Neural progenitor cell (in vitro differentiated cells): ENCODE data around the gene MFAP5. TPM values are rescaled to one million over a fixed set of nuclear protein-coding genes. Genes with fewer than 3 reads are reported as not detected.

ENCODE experiments used
- DNase-seq: peaks from one replicate; pipeline ENCODE4 v3.0.0-alpha.2; 2016; ENCODE audit warnings: low spot score
- H2AFZ ChIP-seq: fragments of 200-600 bp; sonication (generic); replicated peaks from 2 replicates; pipeline ENCODE4 v1.6.1; 2016; ENCODE audit warnings: antibody characterized with exemption
- H3F3A ChIP-seq: fragments of 200-600 bp; sonication (generic); 2 replicates; pipeline ENCODE4 v1.6.1; 2016; ENCODE audit warnings: antibody characterized with exemption, low read depth
- H3K27ac ChIP-seq: fragments of 200-600 bp; sonication (generic); 2 replicates; pipeline ENCODE4 v1.5.1; 2016; ENCODE audit warnings: mild to moderate bottlenecking
- H3K27me3 ChIP-seq: fragments of 200-600 bp; sonication (generic); 2 replicates; pipeline ENCODE4 v1.6.1; 2016; ENCODE audit warnings: mild to moderate bottlenecking, moderate library complexity
- H3K36me3 ChIP-seq: fragments of 200-600 bp; sonication (generic); 2 replicates; pipeline ENCODE4 v1.5.1; 2016
- H3K4me1 ChIP-seq: fragments of 200-600 bp; sonication (generic); 2 replicates; pipeline ENCODE4 v1.6.1; 2016; ENCODE audit warnings: mixed run types
- H3K4me2 ChIP-seq: fragments of 200-600 bp; sonication (generic); 2 replicates; pipeline ENCODE4 v1.6.1; 2016
- H3K4me3 ChIP-seq: fragments of 200-600 bp; sonication (generic); 2 replicates; pipeline ENCODE4 v1.5.1; 2016
- H3K79me2 ChIP-seq: fragments of 200-600 bp; sonication (generic); 2 replicates; pipeline ENCODE4 v1.6.1; 2016; ENCODE audit warnings: low read depth
- H3K9ac ChIP-seq: fragments of 200-600 bp; sonication (generic); 2 replicates; pipeline ENCODE4 v1.6.1; 2016
- H3K9me3 ChIP-seq: fragments of 200-600 bp; sonication (generic); 2 replicates; pipeline ENCODE4 v1.5.1; 2016; ENCODE audit warnings: low read depth
- H4K20me1 ChIP-seq: fragments of 200-600 bp; sonication (generic); 2 replicates; pipeline ENCODE4 v1.6.1; 2016; ENCODE audit warnings: low read depth
- H3K27ac Mint-ChIP-seq: 3 replicates; pipeline ENCODE4 v1.8.0; 2021; ENCODE audit warnings: mixed read lengths
- H3K27me3 Mint-ChIP-seq: 2 replicates; pipeline ENCODE4 v1.8.0; 2022; ENCODE audit warnings: low read depth, mild to moderate bottlenecking, inconsistent platforms, moderate library complexity, mixed read lengths; ENCODE audit not compliant: insufficient read depth
- H3K36me3 Mint-ChIP-seq: 3 replicates; pipeline ENCODE4 v1.8.0; 2021; ENCODE audit warnings: mixed read lengths
- H3K4me1 Mint-ChIP-seq: 3 replicates; pipeline ENCODE4 v1.8.0; 2021; ENCODE audit warnings: mixed read lengths
- H3K4me3 Mint-ChIP-seq: 3 replicates; pipeline ENCODE4 v1.8.0; 2021; ENCODE audit warnings: mild to moderate bottlenecking, moderate library complexity, mixed read lengths
- H3K9me3 Mint-ChIP-seq: 3 replicates; pipeline ENCODE4 v1.8.0; 2020; ENCODE audit warnings: mixed read lengths
- EZH2 ChIP-seq: fragments of 200-600 bp; sonication (generic); IDR thresholded peaks from 2 replicates; pipeline ENCODE4 v1.6.1; 2017; ENCODE audit warnings: antibody characterized with exemption, mild to moderate bottlenecking, moderate library complexity
- EZH2phosphoT487 ChIP-seq: fragments of 200-600 bp; sonication (generic); IDR thresholded peaks from 2 replicates; pipeline ENCODE4 v1.6.1; 2017; ENCODE audit warnings: antibody characterized with exemption
- total RNA-seq: library from RNA; depleted of rRNA; stranded (reverse); fragments of >200 nt; gene quantifications from 2 replicates; pipeline ENCODE4 v1.2.3, GENCODE V29; 2015; ENCODE audit warnings: low replicate concordance
- TF ChIP-seq, protein P1 (sequence below): fragments of 200-600 bp; sonication (generic); IDR thresholded peaks from 2 replicates; pipeline ENCODE4 v1.5.1; 2017; ENCODE audit warnings: antibody characterized with exemption, mild to moderate bottlenecking

The MFAP5 gene
- total RNA-seq, 1 donor from 2014 or later: not detected

DNA sequence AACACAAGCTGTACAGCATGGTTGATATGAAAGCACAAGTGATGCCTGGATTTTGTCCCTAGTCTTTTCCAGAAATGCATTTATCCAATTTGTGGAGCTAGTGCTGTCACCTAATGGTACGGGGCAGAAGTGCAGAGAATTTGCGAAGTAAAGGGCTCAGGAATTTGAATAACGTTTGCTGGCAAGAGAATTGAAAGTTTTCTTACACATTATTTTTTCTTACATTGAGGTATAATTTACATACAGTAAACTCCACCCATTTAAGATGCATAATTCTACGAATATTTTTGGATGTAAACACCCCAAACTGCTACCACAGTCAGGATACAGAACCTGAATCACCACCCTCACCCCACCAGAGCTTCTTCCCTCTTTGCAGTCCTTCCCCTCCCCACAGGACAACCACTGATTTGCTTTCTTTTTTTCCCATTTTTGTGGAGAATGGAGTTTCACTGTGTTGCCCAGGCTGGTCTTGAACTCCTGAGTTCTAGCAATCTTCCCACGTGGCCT, 53.5 kb downstream of the MFAP5 start:
- Mint-ChIP-seq H3K4me1 (peaks cover 8% of the 10 kb centered on the region), H3K27ac (no peak overlapping the region), H3K27me3 (no peaks in the 10 kb centered on the region), H3K4me3 (no peak overlapping the region), H3K9me3 (no peaks in the 10 kb centered on the region), H3K36me3 (no peaks in the 10 kb centered on the region)
- peak; percentile 56 for DNase-seq
- H4K20me1 ChIP-seq: no peaks in the 10 kb centered on the region
- peak overlapping the region; percentile 59 for H2AFZ ChIP-seq
- no peak overlapping the region for H3K27ac ChIP-seq
- H3K4me1 ChIP-seq: peaks cover 5% of the 10 kb centered on the region
- no peak overlapping the region for H3K4me2 ChIP-seq
- H3K36me3 ChIP-seq: no peaks in the 10 kb centered on the region
- H3K4me3 ChIP-seq: no peak overlapping the region
- no peaks in the 10 kb centered on the region for H3F3A ChIP-seq
- no peak for TF ChIP-seq EZH2phosphoT487
- TF ChIP-seq, protein P1, sequence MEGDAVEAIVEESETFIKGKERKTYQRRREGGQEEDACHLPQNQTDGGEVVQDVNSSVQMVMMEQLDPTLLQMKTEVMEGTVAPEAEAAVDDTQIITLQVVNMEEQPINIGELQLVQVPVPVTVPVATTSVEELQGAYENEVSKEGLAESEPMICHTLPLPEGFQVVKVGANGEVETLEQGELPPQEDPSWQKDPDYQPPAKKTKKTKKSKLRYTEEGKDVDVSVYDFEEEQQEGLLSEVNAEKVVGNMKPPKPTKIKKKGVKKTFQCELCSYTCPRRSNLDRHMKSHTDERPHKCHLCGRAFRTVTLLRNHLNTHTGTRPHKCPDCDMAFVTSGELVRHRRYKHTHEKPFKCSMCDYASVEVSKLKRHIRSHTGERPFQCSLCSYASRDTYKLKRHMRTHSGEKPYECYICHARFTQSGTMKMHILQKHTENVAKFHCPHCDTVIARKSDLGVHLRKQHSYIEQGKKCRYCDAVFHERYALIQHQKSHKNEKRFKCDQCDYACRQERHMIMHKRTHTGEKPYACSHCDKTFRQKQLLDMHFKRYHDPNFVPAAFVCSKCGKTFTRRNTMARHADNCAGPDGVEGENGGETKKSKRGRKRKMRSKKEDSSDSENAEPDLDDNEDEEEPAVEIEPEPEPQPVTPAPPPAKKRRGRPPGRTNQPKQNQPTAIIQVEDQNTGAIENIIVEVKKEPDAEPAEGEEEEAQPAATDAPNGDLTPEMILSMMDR: peak; percentile 76
- no peaks in the 10 kb centered on the region for H3K27me3 ChIP-seq
- H3K9me3 ChIP-seq: no peaks in the 10 kb centered on the region
- H3K9ac ChIP-seq: no peak overlapping the region
- no peaks in the 10 kb centered on the region for H3K79me2 ChIP-seq

DNA sequence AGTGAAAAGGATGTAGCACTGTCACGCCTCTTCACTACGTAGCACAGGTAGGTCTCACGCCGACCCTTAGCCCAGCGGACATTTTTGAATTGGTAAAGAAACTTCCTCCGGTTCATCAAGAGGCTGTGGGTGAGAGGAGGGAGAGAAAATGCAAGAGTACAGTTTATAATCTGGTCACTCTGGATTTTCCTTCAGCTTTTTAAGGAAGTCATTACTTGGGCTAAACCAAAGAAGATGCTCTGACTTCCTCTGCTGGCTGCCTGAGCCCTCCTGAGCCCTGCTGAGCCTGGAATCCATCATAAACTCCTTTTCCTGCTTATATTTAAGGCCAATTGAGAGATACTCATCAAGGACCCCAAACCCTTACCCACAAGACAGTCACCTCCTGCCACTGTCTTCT, 55.7 kb downstream of the MFAP5 start:
- Histone ChIP-seq H3K4me1 (peaks cover 5% of the 10 kb centered on the region), H3K79me2 (no peaks in the 10 kb centered on the region), H3K4me3 (no peak overlapping the region), H3F3A (no peaks in the 10 kb centered on the region), H3K4me2 (no peak overlapping the region), H3K36me3 (no peaks in the 10 kb centered on the region), H2AFZ (peak overlapping the region; percentile 50), H3K9me3 (no peaks in the 10 kb centered on the region), H3K9ac (no peak overlapping the region), H3K27me3 (no peaks in the 10 kb centered on the region), H4K20me1 (no peaks in the 10 kb centered on the region), H3K27ac (no peak overlapping the region)
- Mint-ChIP-seq H3K27ac (no peak overlapping the region), H3K4me1 (peaks cover 8% of the 10 kb centered on the region), H3K4me3 (no peak overlapping the region), H3K9me3 (no peaks in the 10 kb centered on the region), H3K27me3 (no peaks in the 10 kb centered on the region), H3K36me3 (no peaks in the 10 kb centered on the region)
- DNase-seq: no peak
- TF ChIP-seq EZH2: no peak
- no peak for TF ChIP-seq EZH2phosphoT487
- TF ChIP-seq, protein P1: no peak

GRCh38 chr12:8605057-8605456, 57.6 kb downstream of the MFAP5 start:
- DNase-seq: no peak
- Histone ChIP-seq H3K27ac (no peak overlapping the region), H2AFZ (no peak overlapping the region), H3K36me3 (no peaks in the 10 kb centered on the region), H3K4me1 (peaks cover 5% of the 10 kb centered on the region), H3K9me3 (no peaks in the 10 kb centered on the region), H4K20me1 (no peaks in the 10 kb centered on the region), H3K4me2 (no peak overlapping the region), H3K9ac (no peak overlapping the region), H3F3A (no peaks in the 10 kb centered on the region), H3K27me3 (no peaks in the 10 kb centered on the region), H3K4me3 (no peak overlapping the region), H3K79me2 (no peaks in the 10 kb centered on the region)
- TF ChIP-seq EZH2phosphoT487 (no peak), EZH2 (no peak)
- TF ChIP-seq, protein P1: no peak
- Mint-ChIP-seq H3K36me3 (no peaks in the 10 kb centered on the region), H3K27ac (no peak overlapping the region), H3K4me1 (no peaks in the 10 kb centered on the region), H3K4me3 (no peak overlapping the region), H3K27me3 (no peaks in the 10 kb centered on the region), H3K9me3 (no peaks in the 10 kb centered on the region)
